ENCODE results near the gene DOCK2.
A peak's percentile ranks its signal among the peaks of the same experiment; 100 is the strongest.

DNA sequence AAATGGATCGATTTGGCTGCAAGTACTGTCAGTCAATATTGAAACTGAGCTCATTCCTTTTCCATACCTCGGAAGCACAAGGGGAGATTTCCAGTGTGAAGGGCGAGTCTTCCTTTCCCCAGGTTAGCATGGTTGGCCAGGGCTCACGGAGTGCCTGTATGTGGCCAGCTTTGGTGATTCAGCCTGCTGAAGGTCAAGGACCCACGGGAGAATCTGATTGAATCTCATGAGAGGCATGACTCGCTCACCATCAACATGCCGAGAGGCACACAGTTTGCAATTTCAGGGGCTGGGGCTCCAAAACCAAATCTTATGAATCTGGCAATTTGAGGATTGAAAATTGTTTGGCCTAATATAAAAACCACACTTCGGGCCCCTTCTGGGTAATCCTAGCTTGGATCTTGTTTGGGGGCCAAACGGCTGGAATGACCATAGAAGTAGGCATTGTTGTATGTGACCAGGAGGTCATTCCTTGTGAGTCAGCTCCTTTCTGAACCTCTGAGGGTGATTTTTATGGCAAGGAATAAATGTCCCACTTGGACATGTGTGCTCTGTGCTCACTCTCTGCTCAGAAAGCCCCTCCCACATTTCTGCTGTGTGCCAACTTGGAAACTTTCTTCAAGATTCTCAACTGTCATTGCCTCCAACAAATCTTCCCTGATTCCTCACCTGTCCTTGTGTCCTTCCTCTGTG lies 69.8 kb downstream of the DOCK2 start:
- TF ChIP-seq, protein P1, sequence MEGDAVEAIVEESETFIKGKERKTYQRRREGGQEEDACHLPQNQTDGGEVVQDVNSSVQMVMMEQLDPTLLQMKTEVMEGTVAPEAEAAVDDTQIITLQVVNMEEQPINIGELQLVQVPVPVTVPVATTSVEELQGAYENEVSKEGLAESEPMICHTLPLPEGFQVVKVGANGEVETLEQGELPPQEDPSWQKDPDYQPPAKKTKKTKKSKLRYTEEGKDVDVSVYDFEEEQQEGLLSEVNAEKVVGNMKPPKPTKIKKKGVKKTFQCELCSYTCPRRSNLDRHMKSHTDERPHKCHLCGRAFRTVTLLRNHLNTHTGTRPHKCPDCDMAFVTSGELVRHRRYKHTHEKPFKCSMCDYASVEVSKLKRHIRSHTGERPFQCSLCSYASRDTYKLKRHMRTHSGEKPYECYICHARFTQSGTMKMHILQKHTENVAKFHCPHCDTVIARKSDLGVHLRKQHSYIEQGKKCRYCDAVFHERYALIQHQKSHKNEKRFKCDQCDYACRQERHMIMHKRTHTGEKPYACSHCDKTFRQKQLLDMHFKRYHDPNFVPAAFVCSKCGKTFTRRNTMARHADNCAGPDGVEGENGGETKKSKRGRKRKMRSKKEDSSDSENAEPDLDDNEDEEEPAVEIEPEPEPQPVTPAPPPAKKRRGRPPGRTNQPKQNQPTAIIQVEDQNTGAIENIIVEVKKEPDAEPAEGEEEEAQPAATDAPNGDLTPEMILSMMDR (IDR thresholded peaks at IDR 0.05; ENCODE audit: extremely low read depth in 1 of 2, insufficient read depth in 1 of 2, low read depth in 1 of 2, low read length in 2 of 2), result no peak
- TF ChIP-seq POLR2A (IDR thresholded peaks at IDR 0.05; ENCODE audit: low read depth, low read length) (no peak), EZH2 (IDR thresholded peaks at IDR 0.05; ENCODE audit: borderline replicate concordance, low read depth, low read length, severe bottlenecking) (no peak), FOS (IDR thresholded peaks at IDR 0.05; ENCODE audit: borderline replicate concordance, insufficient read depth, low read length) (peak; percentile 65), JUN (IDR thresholded peaks at IDR 0.05; ENCODE audit: borderline replicate concordance, insufficient read depth, insufficient read length, low read depth) (no peak)
- TF ChIP-seq, protein P2, sequence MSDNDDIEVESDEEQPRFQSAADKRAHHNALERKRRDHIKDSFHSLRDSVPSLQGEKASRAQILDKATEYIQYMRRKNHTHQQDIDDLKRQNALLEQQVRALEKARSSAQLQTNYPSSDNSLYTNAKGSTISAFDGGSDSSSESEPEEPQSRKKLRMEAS (IDR thresholded peaks at IDR 0.05; ENCODE audit: insufficient read depth, insufficient read length), result no peak
